Mesothelial cell of epicardium (in vitro differentiated cells): ENCODE measurements around the gene MGRN1. TPM values are rescaled to one million over a fixed set of nuclear protein-coding genes. Genes with fewer than 3 reads are reported as not detected.

Source experiments
- DNase-seq, 2 experiments: peaks; one replicate each; pipeline ENCODE4 v3.0.0; 2021; ENCODE audit warnings: low spot score in 2 of 2; ENCODE audit not compliant: unreplicated experiment in 2 of 2
- H3K27ac Mint-ChIP-seq: 2 replicates; pipeline ENCODE4 v1.8.0; 2021; ENCODE audit warnings: mixed read lengths
- H3K27me3 Mint-ChIP-seq: 2 replicates; pipeline ENCODE4 v1.8.0; 2021; ENCODE audit warnings: low read depth, mixed read lengths
- H3K36me3 Mint-ChIP-seq: 2 replicates; pipeline ENCODE4 v1.8.0; 2021; ENCODE audit warnings: mixed read lengths
- H3K4me1 Mint-ChIP-seq: 2 replicates; pipeline ENCODE4 v1.8.0; 2021; ENCODE audit warnings: mixed read lengths
- H3K4me3 Mint-ChIP-seq: 2 replicates; pipeline ENCODE4 v1.8.0; 2021; ENCODE audit warnings: mild to moderate bottlenecking, moderate library complexity, mixed read lengths
- H3K9me3 Mint-ChIP-seq: 2 replicates; pipeline ENCODE4 v1.8.0; 2021; ENCODE audit warnings: mixed read lengths
- CTCF ChIP-seq: fragments of 200-600 bp; sonication (generic); IDR thresholded peaks from one replicate; pipeline ENCODE4 v1.5.0; 2021; ENCODE audit warnings: antibody characterized with exemption; ENCODE audit not compliant: unreplicated experiment
- total RNA-seq: library from RNA; stranded (reverse); gene quantifications from 3 replicates; pipeline ENCODE4 v1.2.1, GENCODE V29; 2021

Gene MGRN1
- total RNA-seq, 1 donor from 2014 or later, result 110 TPM

GRCh38 chr16:4663465-4663776 lies 38.8 kb downstream of the MGRN1 start:
- H3K36me3 Mint-ChIP-seq, result peaks cover 7% of the 10 kb centered on the region
- no peaks in the 10 kb centered on the region for H3K9me3 Mint-ChIP-seq
- no peak for DNase-seq
- no peak overlapping the region for H3K27ac Mint-ChIP-seq
- no peak overlapping the region for H3K4me3 Mint-ChIP-seq
- H3K27me3 Mint-ChIP-seq, result no peaks in the 10 kb centered on the region
- no peaks in the 10 kb centered on the region for H3K4me1 Mint-ChIP-seq
- TF ChIP-seq CTCF, result no peak

- H3K36me3 Mint-ChIP-seq, result peaks cover 7% of the 10 kb centered on the region
- no peaks in the 10 kb centered on the region for H3K27me3 Mint-ChIP-seq
- no peak for DNase-seq
- no peaks in the 10 kb centered on the region for H3K4me1 Mint-ChIP-seq
- H3K9me3 Mint-ChIP-seq, result no peaks in the 10 kb centered on the region
- no peak overlapping the region for H3K27ac Mint-ChIP-seq
- no peak for TF ChIP-seq CTCF
- H3K4me3 Mint-ChIP-seq, result no peak overlapping the region
Measured at GRCh38 chr16:4663777-4664465, 39.3 kb downstream of the MGRN1 start.

GRCh38 chr16:4664538-4665418 lies 40.2 kb downstream of the MGRN1 start:
- Mint-ChIP-seq H3K4me1 (no peaks in the 10 kb centered on the region), H3K27me3 (no peaks in the 10 kb centered on the region), H3K4me3 (no peak overlapping the region), H3K9me3 (no peaks in the 10 kb centered on the region), H3K36me3 (peaks cover 11% of the 10 kb centered on the region), H3K27ac (no peak overlapping the region)
- DNase-seq, result no peak
- no peak for TF ChIP-seq CTCF

- no peak for TF ChIP-seq CTCF
- peaks cover 11% of the 10 kb centered on the region for H3K36me3 Mint-ChIP-seq
- H3K4me3 Mint-ChIP-seq, result no peak overlapping the region
- no peak overlapping the region for H3K27ac Mint-ChIP-seq
- H3K4me1 Mint-ChIP-seq, result no peaks in the 10 kb centered on the region
- DNase-seq, result no peak
- H3K9me3 Mint-ChIP-seq, result no peaks in the 10 kb centered on the region
- no peaks in the 10 kb centered on the region for H3K27me3 Mint-ChIP-seq
Measured at GRCh38 chr16:4666537-4667202, 42.0 kb downstream of the MGRN1 start.

GRCh38 chr16:4667203-4667963 lies 42.8 kb downstream of the MGRN1 start:
- TF ChIP-seq CTCF, result no peak
- no peaks in the 10 kb centered on the region for H3K4me1 Mint-ChIP-seq
- no peak for DNase-seq
- H3K27me3 Mint-ChIP-seq, result no peaks in the 10 kb centered on the region
- peaks cover 13% of the 10 kb centered on the region for H3K36me3 Mint-ChIP-seq
- no peak overlapping the region for H3K27ac Mint-ChIP-seq
- no peak overlapping the region for H3K4me3 Mint-ChIP-seq
- no peaks in the 10 kb centered on the region for H3K9me3 Mint-ChIP-seq
